IPS-18c (cell line): ENCODE measurements around the gene USP31.

Experiments
- H3K4me3 ChIP-seq: 2 replicates; pipeline ENCODE4 v1.7.0; 2013; ENCODE audit warnings: low read depth, mild to moderate bottlenecking, low read length, moderate library complexity; ENCODE audit not compliant: insufficient read depth
- H3K9me3 ChIP-seq: one replicate; pipeline ENCODE4 v1.6.1; 2013; ENCODE audit warnings: mild to moderate bottlenecking, low read length, moderate library complexity; ENCODE audit not compliant: control insufficient read depth, insufficient read depth

Gene USP31

GRCh38 chr16:23059433-23059832 is 89.8 kb downstream of the USP31 start:
- no peaks in the 10 kb centered on the region for H3K9me3 ChIP-seq
- H3K4me3 ChIP-seq = no peak overlapping the region

- Histone ChIP-seq H3K9me3 (no peaks in the 10 kb centered on the region), H3K4me3 (no peak overlapping the region)
Observed at GRCh38 chr16:23058576-23058975, 90.7 kb downstream of the USP31 start.

- H3K9me3 ChIP-seq = no peaks in the 10 kb centered on the region
- no peak overlapping the region for H3K4me3 ChIP-seq
Observed at GRCh38 chr16:23057013-23057596, 92.1 kb downstream of the USP31 start.

GRCh38 chr16:23055481-23055880 is 93.8 kb downstream of the USP31 start:
- H3K4me3 ChIP-seq = no peak overlapping the region
- no peaks in the 10 kb centered on the region for H3K9me3 ChIP-seq

- no peaks in the 10 kb centered on the region for H3K9me3 ChIP-seq
- no peak overlapping the region for H3K4me3 ChIP-seq
Observed at GRCh38 chr16:23052908-23053580, 96.2 kb downstream of the USP31 start.

- H3K9me3 ChIP-seq = no peaks in the 10 kb centered on the region
- H3K4me3 ChIP-seq = no peak overlapping the region
Observed at GRCh38 chr16:23052221-23052620, 97.0 kb downstream of the USP31 start.

GRCh38 chr16:23051587-23051986 is 97.7 kb downstream of the USP31 start:
- Histone ChIP-seq H3K4me3 (no peak overlapping the region; the same call in 1 of the 2 replicates), H3K9me3 (no peaks in the 10 kb centered on the region)

- H3K9me3 ChIP-seq = no peaks in the 10 kb centered on the region
Observed at GRCh38 chr16:23048164-23048563, 101.1 kb downstream of the USP31 start.

GRCh38 chr16:23045025-23045424 is 104.2 kb downstream of the USP31 start:
- no peaks in the 10 kb centered on the region for H3K9me3 ChIP-seq
- H3K4me3 ChIP-seq = no peak overlapping the region

More at GRCh38 chr16:23048164-23048563, 101.1 kb downstream of the USP31 start:
- no peak overlapping the region for H3K4me3 ChIP-seq

- Histone ChIP-seq H3K9me3 (peaks cover 2% of the 10 kb centered on the region), H3K4me3 (no peak overlapping the region)
Observed at GRCh38 chr16:23040246-23040645, 109.0 kb downstream of the USP31 start.

GRCh38 chr16:23039118-23039517 is 110.1 kb downstream of the USP31 start:
- Histone ChIP-seq H3K9me3 (peaks cover 4% of the 10 kb centered on the region), H3K4me3 (no peak overlapping the region)

GRCh38 chr16:23035240-23035639 is 114.0 kb downstream of the USP31 start:
- H3K4me3 ChIP-seq = no peak overlapping the region
- peaks cover 8% of the 10 kb centered on the region for H3K9me3 ChIP-seq

GRCh38 chr16:23031508-23032098 is 117.6 kb downstream of the USP31 start:
- H3K4me3 ChIP-seq = no peak overlapping the region
- peaks cover 6% of the 10 kb centered on the region for H3K9me3 ChIP-seq

GRCh38 chr16:23029733-23030420 is 119.4 kb downstream of the USP31 start:
- Histone ChIP-seq H3K9me3 (peaks cover 6% of the 10 kb centered on the region), H3K4me3 (no peak overlapping the region)

GRCh38 chr16:23027386-23027785 is 121.9 kb downstream of the USP31 start:
- Histone ChIP-seq H3K4me3 (no peak overlapping the region), H3K9me3 (no peaks in the 10 kb centered on the region)

- Histone ChIP-seq H3K9me3 (no peaks in the 10 kb centered on the region), H3K4me3 (no peak overlapping the region)
Observed at GRCh38 chr16:23026784-23027362, 122.4 kb downstream of the USP31 start.

- Histone ChIP-seq H3K4me3 (no peak overlapping the region), H3K9me3 (no peaks in the 10 kb centered on the region)
Observed at GRCh38 chr16:23025692-23026307, 123.5 kb downstream of the USP31 start.
